H9 (cell line): ENCODE data around the gene MTSS2. TPM values are rescaled to one million over a fixed set of nuclear protein-coding genes. Genes with fewer than 3 reads are reported as not detected.

ENCODE experiments used
- DNase-seq: peaks from one replicate; pipeline ENCODE4 v3.0.0-alpha.2; 2017
- H2AFZ ChIP-seq: one replicate; pipeline ENCODE4 v1.6.1; 2013; ENCODE audit warnings: mild to moderate bottlenecking, low read length, control low read depth, moderate library complexity
- H2AK5ac ChIP-seq: 2 replicates; pipeline ENCODE4 v1.6.1; 2013; ENCODE audit warnings: low read length, control low read depth, mixed read lengths; ENCODE audit not compliant: insufficient read length
- H2BK120ac ChIP-seq: one replicate; pipeline ENCODE4 v1.6.1; 2013; ENCODE audit warnings: low read depth, mild to moderate bottlenecking, low read length, control low read depth, inconsistent platforms; ENCODE audit not compliant: poor library complexity, severe bottlenecking
- H2BK12ac ChIP-seq: 2 replicates; pipeline ENCODE4 v1.6.1; 2013; ENCODE audit warnings: low read length, control low read depth, mixed read lengths, low read depth; ENCODE audit not compliant: insufficient read length
- H2BK15ac ChIP-seq: 2 replicates; pipeline ENCODE4 v1.6.1; 2013; ENCODE audit warnings: low read depth, low read length, control low read depth
- H2BK20ac ChIP-seq: one replicate; pipeline ENCODE4 v1.6.1; 2013; ENCODE audit warnings: low read depth, mild to moderate bottlenecking, low read length, control low read depth, inconsistent platforms; ENCODE audit not compliant: poor library complexity, severe bottlenecking
- H2BK5ac ChIP-seq: 2 replicates; pipeline ENCODE4 v1.6.1; 2013; ENCODE audit warnings: low read length, control low read depth, mixed read lengths; ENCODE audit not compliant: insufficient read length
- H3K14ac ChIP-seq: 2 replicates; pipeline ENCODE4 v1.6.1; 2013; ENCODE audit warnings: low read length, control low read depth; ENCODE audit not compliant: insufficient read depth
- H3K18ac ChIP-seq: 2 replicates; pipeline ENCODE4 v1.6.1; 2013; ENCODE audit warnings: low read depth, mild to moderate bottlenecking, mixed read lengths, low read length, control low read depth; ENCODE audit not compliant: insufficient read length
- H3K23ac ChIP-seq: 2 replicates; pipeline ENCODE4 v1.6.1; 2013; ENCODE audit warnings: low read length, control low read depth, mixed read lengths, low read depth; ENCODE audit not compliant: insufficient read length
- H3K23me2 ChIP-seq: 2 replicates; pipeline ENCODE4 v1.6.1; 2013; ENCODE audit warnings: low read depth, mild to moderate bottlenecking, mixed read lengths, low read length, control low read depth; ENCODE audit not compliant: insufficient read length, poor library complexity, severe bottlenecking
- H3K27ac ChIP-seq: 2 replicates; pipeline ENCODE4 v1.5.1; 2013; ENCODE audit warnings: low read length, control low read depth, mixed read lengths, low read depth; ENCODE audit not compliant: insufficient read length
- H3K27me3 ChIP-seq: 2 replicates; pipeline ENCODE4 v1.6.1; 2013; ENCODE audit warnings: low read length, control low read depth, inconsistent platforms; ENCODE audit not compliant: insufficient read depth
- H3K4ac ChIP-seq: 2 replicates; pipeline ENCODE4 v1.6.1; 2013; ENCODE audit warnings: low read depth, mild to moderate bottlenecking, control low read depth, inconsistent platforms, low read length, moderate library complexity
- H3K4me1 ChIP-seq: 2 replicates; pipeline ENCODE4 v1.6.1; 2013; ENCODE audit warnings: low read length, control low read depth, inconsistent platforms; ENCODE audit not compliant: insufficient read depth
- H3K4me2 ChIP-seq: 2 replicates; pipeline ENCODE4 v1.6.1; 2013; ENCODE audit warnings: low read length, control low read depth, mixed read lengths; ENCODE audit not compliant: insufficient read length, insufficient read depth
- H3K56ac ChIP-seq: 2 replicates; pipeline ENCODE4 v1.6.1; 2013; ENCODE audit warnings: low read depth, mild to moderate bottlenecking, mixed read lengths, low read length, control low read depth; ENCODE audit not compliant: insufficient read length
- H3K79me1 ChIP-seq: 2 replicates; pipeline ENCODE4 v1.6.1; 2013; ENCODE audit warnings: low read depth, mild to moderate bottlenecking, moderate library complexity, low read length, control low read depth, inconsistent platforms; ENCODE audit not compliant: insufficient read depth, poor library complexity, severe bottlenecking
- H3K79me2 ChIP-seq: 2 replicates; pipeline ENCODE4 v1.6.1; 2013; ENCODE audit warnings: low read length, control low read depth, inconsistent platforms; ENCODE audit not compliant: insufficient read depth
- H3K9ac ChIP-seq: 2 replicates; pipeline ENCODE4 v1.6.1; 2013; ENCODE audit warnings: low read length, control low read depth, mixed read lengths; ENCODE audit not compliant: insufficient read length; ENCODE audit errors: extremely low read depth
- H3K9me3 ChIP-seq: one replicate; pipeline ENCODE4 v1.6.1; 2013; ENCODE audit warnings: low read depth, low read length, inconsistent platforms; ENCODE audit not compliant: control insufficient read depth
- H3T11ph ChIP-seq: one replicate; pipeline ENCODE4 v1.6.1; 2013; ENCODE audit warnings: mild to moderate bottlenecking, low read length, control low read depth, inconsistent platforms
- H4K20me1 ChIP-seq: one replicate; pipeline ENCODE4 v1.6.1; 2013; ENCODE audit not compliant: control insufficient read depth, insufficient read length, insufficient read depth
- H4K5ac ChIP-seq: 2 replicates; pipeline ENCODE4 v1.6.1; 2013; ENCODE audit warnings: low read depth, mild to moderate bottlenecking, mixed read lengths, low read length, control low read depth; ENCODE audit not compliant: insufficient read length
- H4K8ac ChIP-seq: replicated peaks from 2 replicates; pipeline ENCODE4 v1.6.1; 2013; ENCODE audit warnings: low read length, control low read depth, mixed read lengths, low read depth; ENCODE audit not compliant: insufficient read length
- H4K91ac ChIP-seq: 2 replicates; pipeline ENCODE4 v1.6.1; 2013; ENCODE audit warnings: low read depth, mild to moderate bottlenecking, moderate library complexity, mixed read lengths, low read length, control low read depth; ENCODE audit not compliant: insufficient read length
- H3K27ac Mint-ChIP-seq, 3 experiments: 2 replicates in 2 of 3; 3 replicates in 1 of 3; pipeline ENCODE4 v1.8.0; 2020 to 2021; ENCODE audit warnings: mixed read lengths in 3 of 3, mild to moderate bottlenecking in 1 of 3, moderate library complexity in 1 of 3
- H3K27me3 Mint-ChIP-seq: 2 replicates; pipeline ENCODE4 v1.8.0; 2021; ENCODE audit warnings: low read depth, mild to moderate bottlenecking, moderate library complexity, mixed read lengths
- H3K36me3 Mint-ChIP-seq, 3 experiments: 2 replicates in 2 of 3; 3 replicates in 1 of 3; pipeline ENCODE4 v1.8.0; 2020 to 2021; ENCODE audit warnings: low read depth in 3 of 3, mixed read lengths in 3 of 3; ENCODE audit not compliant: insufficient read depth in 1 of 3
- H3K4me1 Mint-ChIP-seq, 2 experiments: 2 replicates each; pipeline ENCODE4 v1.8.0; 2020; ENCODE audit warnings: mixed read lengths in 2 of 2
- H3K4me3 Mint-ChIP-seq, 2 experiments: 2 replicates in 1 of 2; 3 replicates in 1 of 2; pipeline ENCODE4 v1.8.0; 2020 to 2021; ENCODE audit warnings: mild to moderate bottlenecking in 2 of 2, mixed read lengths in 2 of 2, moderate library complexity in 1 of 2
- H3K9me3 Mint-ChIP-seq, 2 experiments: 2 replicates in 1 of 2; 3 replicates in 1 of 2; pipeline ENCODE4 v1.8.0; 2020; ENCODE audit warnings: mild to moderate bottlenecking in 2 of 2, mixed read lengths in 2 of 2, moderate library complexity in 1 of 2
- WGBS: extraction: QIAGEN DNeasy Blood & Tissue Kit; methylation state at CpG from one replicate; pipeline ENCODE4 v1.1.7; 2013; ENCODE audit warnings: missing lambda C conversion rate, low lambda C conversion rate, mixed read lengths; ENCODE audit not compliant: insufficient read length; ENCODE audit errors: extremely low coverage; 5-methylcytosine and 5-hydroxymethylcytosine counted together
- total RNA-seq: library from RNA; stranded (reverse); gene quantifications from 2 replicates; pipeline ENCODE4 v1.2.1, GENCODE V29; 2021
- TF ChIP-seq, protein P1 (sequence below): fragments of 200-600 bp; sonication (generic); conservative IDR thresholded peaks from 3 replicates; pipeline ENCODE4 v1.8.0; 2021; ENCODE audit warnings: antibody characterized with exemption, mild to moderate bottlenecking

Gene MTSS2
- total RNA-seq, 1 experiment from 2014 or later, result 41.0 TPM

DNA sequence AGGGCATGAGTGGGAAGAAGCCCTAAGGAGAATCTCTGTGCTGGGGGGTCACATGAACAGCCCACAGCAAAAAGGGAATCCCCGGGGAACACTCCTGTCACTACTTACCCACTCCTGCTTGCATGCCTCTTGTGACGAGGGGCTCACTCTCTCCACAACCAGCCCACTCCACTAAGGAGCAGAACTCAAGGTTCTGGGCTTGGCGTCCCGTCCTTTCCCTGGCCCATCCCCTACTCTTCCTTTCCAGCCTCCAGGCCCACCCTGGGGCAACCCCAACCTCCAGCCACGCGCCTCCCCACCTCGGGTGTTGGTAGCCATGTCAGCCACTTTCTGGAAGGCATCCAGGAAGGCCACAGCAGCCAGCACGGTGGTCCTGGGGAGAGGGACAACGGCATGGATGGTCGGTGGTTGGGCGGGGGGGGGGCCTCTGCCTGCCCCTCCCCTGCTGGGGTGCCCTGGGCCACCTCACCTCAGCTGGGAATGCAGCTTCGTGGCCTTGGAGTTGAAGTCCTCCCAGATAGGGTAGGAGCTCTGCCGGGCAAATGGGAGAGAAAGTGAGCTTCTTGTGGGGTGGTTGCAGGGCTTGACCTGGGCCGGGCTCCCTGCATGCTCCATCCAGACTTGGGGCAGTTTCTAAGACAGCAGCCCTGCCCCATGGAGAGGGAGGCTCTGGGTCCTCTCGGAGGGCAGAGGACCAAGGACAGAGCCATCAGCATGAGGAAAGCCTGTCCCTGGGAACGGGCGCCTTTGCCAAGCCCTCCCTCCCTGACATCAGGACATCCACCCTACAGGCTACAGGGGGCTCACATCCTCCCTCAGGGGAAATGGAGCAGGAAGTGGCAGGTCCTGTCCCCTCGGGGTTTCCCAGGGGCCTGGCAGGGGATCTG is 5.1 kb downstream of the MTSS2 start:
- Histone ChIP-seq H4K8ac (no peak overlapping the region), H4K91ac (peak overlapping the region; percentile 17), H2BK12ac (no peak overlapping the region), H2AFZ (no peak overlapping the region), H3K4me1 (no peaks in the 10 kb centered on the region), H3K56ac (no peak overlapping the region), H3K27ac (no peak overlapping the region), H3K9me3 (no peaks in the 10 kb centered on the region), H2BK5ac (no peak overlapping the region), H2BK20ac (no peak overlapping the region), H4K20me1 (no peaks in the 10 kb centered on the region), H2BK15ac (no peak overlapping the region), H2AK5ac (no peak overlapping the region), H3K79me1 (no peaks in the 10 kb centered on the region), H3K79me2 (no peaks in the 10 kb centered on the region), H3K18ac (no peak overlapping the region), H3T11ph (no peak overlapping the region), H4K5ac (no peak overlapping the region), H3K9ac (no peak overlapping the region), H3K4ac (no peak overlapping the region), H2BK120ac (no peak overlapping the region), H3K4me2 (no peak overlapping the region), H3K27me3 (no peaks in the 10 kb centered on the region), H3K14ac (no peak overlapping the region), H3K23me2 (peaks cover 7% of the 10 kb centered on the region), H3K23ac (no peak overlapping the region)
- no peaks in the 10 kb centered on the region for H3K27me3 Mint-ChIP-seq
- H3K4me1 Mint-ChIP-seq, result peaks cover 4 to 14% of the 10 kb centered on the region in 2 experiments; a peak in 3 of 4 replicates
- no peak overlapping the region; a peak in 1 of 5 replicates for H3K4me3 Mint-ChIP-seq
- peak overlapping the region in 1 of 3 experiments; percentile 96; a peak in 1 of 7 replicates for H3K27ac Mint-ChIP-seq
- WGBS, result no CpG with 5 or more reads among the region's 18 CpGs
- TF ChIP-seq, protein P1, sequence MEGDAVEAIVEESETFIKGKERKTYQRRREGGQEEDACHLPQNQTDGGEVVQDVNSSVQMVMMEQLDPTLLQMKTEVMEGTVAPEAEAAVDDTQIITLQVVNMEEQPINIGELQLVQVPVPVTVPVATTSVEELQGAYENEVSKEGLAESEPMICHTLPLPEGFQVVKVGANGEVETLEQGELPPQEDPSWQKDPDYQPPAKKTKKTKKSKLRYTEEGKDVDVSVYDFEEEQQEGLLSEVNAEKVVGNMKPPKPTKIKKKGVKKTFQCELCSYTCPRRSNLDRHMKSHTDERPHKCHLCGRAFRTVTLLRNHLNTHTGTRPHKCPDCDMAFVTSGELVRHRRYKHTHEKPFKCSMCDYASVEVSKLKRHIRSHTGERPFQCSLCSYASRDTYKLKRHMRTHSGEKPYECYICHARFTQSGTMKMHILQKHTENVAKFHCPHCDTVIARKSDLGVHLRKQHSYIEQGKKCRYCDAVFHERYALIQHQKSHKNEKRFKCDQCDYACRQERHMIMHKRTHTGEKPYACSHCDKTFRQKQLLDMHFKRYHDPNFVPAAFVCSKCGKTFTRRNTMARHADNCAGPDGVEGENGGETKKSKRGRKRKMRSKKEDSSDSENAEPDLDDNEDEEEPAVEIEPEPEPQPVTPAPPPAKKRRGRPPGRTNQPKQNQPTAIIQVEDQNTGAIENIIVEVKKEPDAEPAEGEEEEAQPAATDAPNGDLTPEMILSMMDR, result no peak
- no peaks in the 10 kb centered on the region; a peak in 1 of 5 replicates for H3K9me3 Mint-ChIP-seq
- DNase-seq, result no peak
- H3K36me3 Mint-ChIP-seq, result peaks cover 2 to 28% (median 14%) of the 10 kb centered on the region in 3 experiments
